H1 (cell line): ENCODE measurements around the gene ADH1A. TPM values are rescaled to one million over a fixed set of nuclear protein-coding genes. Genes with fewer than 3 reads are reported as not detected.

ENCODE experiments used
- CTCF ChIA-PET: fragments of 300-600 bp; sonication (Branson Sonifier 250); formaldehyde crosslinking; loops from one replicate; lab custom pipeline; 2021; ENCODE audit not compliant: partially characterized antibody; lab: Charles Lee
- POLR2A ChIA-PET: fragments of 300-600 bp; sonication (Branson Sonifier 250); formaldehyde crosslinking; loops from one replicate; lab custom pipeline; 2021; ENCODE audit warnings: inconsistent platforms; ENCODE audit not compliant: partially characterized antibody; lab: Charles Lee
- DNase-seq, 2 experiments: peaks; one replicate each; pipeline versions ENCODE4 v3.0.0 to v3.0.0-alpha.2; 2010 to 2022; ENCODE audit warnings: low spot score in 2 of 2, low read depth in 1 of 2, mixed read lengths in 1 of 2
- FAIRE-seq: peaks from 2 replicates; lab custom pipeline; 2011; peaks lifted over from hg19 to GRCh38; lab: Jason Lieb, UNC
- H2AFZ ChIP-seq: 2 replicates; pipeline ENCODE4 v1.8.1; 2012; ENCODE audit warnings: low read length, inconsistent platforms
- H2AK5ac ChIP-seq: 2 replicates; pipeline ENCODE4 v1.6.1; 2013; ENCODE audit warnings: low read depth, low read length
- H2BK120ac ChIP-seq: replicated peaks from 2 replicates; pipeline ENCODE3; 2013; ENCODE audit warnings: low read depth, low read length, inconsistent platforms
- H2BK12ac ChIP-seq: 2 replicates; pipeline ENCODE4 v1.6.1; 2013; ENCODE audit warnings: low read depth, low read length
- H2BK15ac ChIP-seq: 2 replicates; pipeline ENCODE4 v1.6.1; 2013; ENCODE audit warnings: low read length
- H2BK20ac ChIP-seq: 2 replicates; pipeline ENCODE4 v1.6.1; 2013; ENCODE audit warnings: low read length
- H2BK5ac ChIP-seq: 2 replicates; pipeline ENCODE4 v1.6.1; 2013; ENCODE audit warnings: low read depth, low read length
- H3K14ac ChIP-seq: 2 replicates; pipeline ENCODE4 v1.6.1; 2013; ENCODE audit warnings: inconsistent platforms; ENCODE audit not compliant: insufficient read length
- H3K18ac ChIP-seq: 2 replicates; pipeline ENCODE4 v1.6.1; 2013; ENCODE audit warnings: low read length; ENCODE audit errors: extremely low read depth
- H3K23ac ChIP-seq: 2 replicates; pipeline ENCODE4 v1.6.1; 2013; ENCODE audit warnings: inconsistent platforms; ENCODE audit not compliant: insufficient read length
- H3K23me2 ChIP-seq: 2 replicates; pipeline ENCODE4 v1.6.1; 2013; ENCODE audit warnings: low read depth, low read length
- H3K27ac ChIP-seq: 2 replicates; pipeline ENCODE4 v1.6.1; 2011; ENCODE audit warnings: low read depth, low read length, inconsistent platforms
- H3K27me3 ChIP-seq, 4 experiments: replicated peaks in 1 of 4; 1 replicate in 1 of 4; 2 replicates in 3 of 4; pipeline versions ENCODE4 v1.6.1 to v1.8.1; 2011 to 2013; ENCODE audit warnings: low read length in 3 of 4, mild to moderate bottlenecking in 3 of 4, inconsistent platforms in 2 of 4, mixed read lengths in 2 of 4, moderate library complexity in 1 of 4; ENCODE audit not compliant: control insufficient read depth in 3 of 4, insufficient read depth in 3 of 4; ENCODE audit errors: extremely low read depth in 1 of 4
- H3K36me3 ChIP-seq, 4 experiments: 2 replicates each; pipeline versions ENCODE4 v1.6.1 to v1.8.1; 2011 to 2013; ENCODE audit warnings: mild to moderate bottlenecking in 4 of 4, low read length in 3 of 4, moderate library complexity in 2 of 4, control low read depth in 1 of 4, inconsistent platforms in 1 of 4; ENCODE audit not compliant: insufficient read depth in 4 of 4, control insufficient read depth in 2 of 4
- H3K4ac ChIP-seq: replicated peaks from 2 replicates; pipeline ENCODE3; 2013; ENCODE audit warnings: low read length, low read depth, mixed read lengths, inconsistent platforms; ENCODE audit not compliant: insufficient read length
- H3K4me1 ChIP-seq, 4 experiments: replicated peaks in 1 of 4; 1 replicate in 1 of 4; 2 replicates in 3 of 4; pipeline versions ENCODE4 v1.6.1 to v1.8.1; 2011 to 2013; ENCODE audit warnings: low read length in 3 of 4, inconsistent platforms in 2 of 4, mixed read lengths in 1 of 4; ENCODE audit not compliant: insufficient read depth in 4 of 4, control insufficient read depth in 3 of 4
- H3K4me2 ChIP-seq, 2 experiments: 2 replicates each; pipeline versions ENCODE4 v1.6.1 to v1.8.1; 2011 to 2013; ENCODE audit warnings: low read depth in 2 of 2, low read length in 2 of 2, control low read depth in 1 of 2, inconsistent platforms in 1 of 2, mild to moderate bottlenecking in 1 of 2; ENCODE audit not compliant: insufficient read depth in 1 of 2
- H3K4me3 ChIP-seq, 4 experiments: fragments of 200-600, 300-600 bp in 1 of 4; sonication (generic), shearing (Covaris generic), sonication (Bioruptor Twin) in 1 of 4; 2 replicates each; pipeline versions ENCODE4 v1.5.1 to v1.8.1; 2011 to 2016; ENCODE audit warnings: low read length in 4 of 4, low read depth in 3 of 4, control low read depth in 2 of 4, inconsistent platforms in 2 of 4, mild to moderate bottlenecking in 2 of 4, mixed read lengths in 1 of 4, moderate library complexity in 1 of 4; ENCODE audit not compliant: insufficient read depth in 2 of 4; ENCODE audit errors: extremely low read depth in 1 of 4
- H3K56ac ChIP-seq: replicated peaks from 2 replicates; pipeline ENCODE3; 2013; ENCODE audit warnings: low read depth, mild to moderate bottlenecking, mixed read lengths, low read length, inconsistent platforms; ENCODE audit not compliant: insufficient read length
- H3K79me1 ChIP-seq: 2 replicates; pipeline ENCODE4 v1.6.1; 2013; ENCODE audit warnings: low read depth, low read length, control low read depth
- H3K79me2 ChIP-seq, 2 experiments: 2 replicates each; pipeline versions ENCODE4 v1.6.1 to v1.8.1; 2012 to 2013; ENCODE audit warnings: low read length in 2 of 2, mild to moderate bottlenecking in 2 of 2, inconsistent platforms in 1 of 2; ENCODE audit not compliant: insufficient read depth in 2 of 2, control insufficient read depth in 1 of 2
- H3K9ac ChIP-seq, 4 experiments: replicated peaks in 1 of 4; 1 replicate in 1 of 4; 2 replicates in 3 of 4; pipeline versions ENCODE4 v1.6.1 to v1.8.1; 2011 to 2013; ENCODE audit warnings: low read depth in 3 of 4, low read length in 3 of 4, control low read depth in 2 of 4, mild to moderate bottlenecking in 2 of 4, moderate library complexity in 2 of 4, inconsistent platforms in 1 of 4; ENCODE audit errors: extremely low read depth in 1 of 4
- H3K9me3 ChIP-seq, 2 experiments: 2 replicates each; pipeline versions ENCODE4 v1.6.1 to v1.8.1; 2012 to 2013; ENCODE audit warnings: mild to moderate bottlenecking in 2 of 2, moderate library complexity in 2 of 2, control low read depth in 1 of 2, inconsistent platforms in 1 of 2, low read depth in 1 of 2, low read length in 1 of 2, mixed read lengths in 1 of 2; ENCODE audit not compliant: insufficient read depth in 2 of 2
- H4K20me1 ChIP-seq, 2 experiments: replicated peaks in 1 of 2; 2 replicates each; pipeline versions ENCODE3 to v1.8.1; 2011 to 2013; ENCODE audit warnings: inconsistent platforms in 2 of 2, low read length in 2 of 2, mild to moderate bottlenecking in 1 of 2; ENCODE audit not compliant: insufficient read depth in 2 of 2, control insufficient read depth in 1 of 2
- H4K5ac ChIP-seq: 2 replicates; pipeline ENCODE4 v1.6.1; 2013; ENCODE audit warnings: low read length, low read depth, mixed read lengths, inconsistent platforms; ENCODE audit not compliant: insufficient read length
- H4K8ac ChIP-seq: 2 replicates; pipeline ENCODE4 v1.8.0; 2013; ENCODE audit warnings: mild to moderate bottlenecking, moderate library complexity, low read length, inconsistent platforms; ENCODE audit not compliant: insufficient read depth; ENCODE audit errors: extremely low read depth
- H4K91ac ChIP-seq: replicated peaks from 2 replicates; pipeline ENCODE3; 2013; ENCODE audit warnings: low read length, mixed read lengths, inconsistent platforms; ENCODE audit not compliant: insufficient read length
- ASH2L ChIP-seq: fragments of 200-600, 300-600 bp; sonication (generic); IDR thresholded peaks from one replicate; pipeline ENCODE4 v1.7.1; 2017; ENCODE audit warnings: low read length
- ATF3 ChIP-seq: IDR thresholded peaks from 2 replicates; pipeline ENCODE4 v1.6.1; 2011; ENCODE audit warnings: low read depth, mild to moderate bottlenecking, low read length; ENCODE audit not compliant: insufficient read depth
- BCL11A ChIP-seq, 2 experiments: IDR thresholded peaks; one replicate each; pipeline ENCODE4 v1.6.1; 2011; ENCODE audit warnings: low read depth in 2 of 2, low read length in 2 of 2, mild to moderate bottlenecking in 2 of 2
- EGR1 ChIP-seq: IDR thresholded peaks from 2 replicates; pipeline ENCODE4 v1.6.1; 2011; ENCODE audit warnings: low read depth, low read length, borderline replicate concordance
- EP300 ChIP-seq, 2 experiments: IDR thresholded peaks; 1 replicate in 1 of 2; 2 replicates in 1 of 2; pipeline ENCODE4 v1.6.1; 2011 to 2012; ENCODE audit warnings: low read depth in 2 of 2, low read length in 2 of 2, mild to moderate bottlenecking in 2 of 2, borderline replicate concordance in 1 of 2, inconsistent platforms in 1 of 2, moderate library complexity in 1 of 2
- HDAC6 ChIP-seq: IDR thresholded peaks from one replicate; pipeline ENCODE4 v1.7.1; 2012; ENCODE audit warnings: low read depth, mild to moderate bottlenecking, inconsistent platforms, low read length, moderate library complexity
- MAX ChIP-seq: IDR thresholded peaks from 2 replicates; pipeline ENCODE4 v1.6.1; 2012; ENCODE audit warnings: inconsistent platforms
- SIN3A ChIP-seq, 2 experiments: IDR thresholded peaks in 1 of 2; conservative IDR thresholded peaks in 1 of 2; 2 replicates each; pipeline ENCODE4 v1.6.1; 2011 to 2012; ENCODE audit warnings: low read length in 2 of 2, improper control_type of control experiment in 1 of 2, low read depth in 1 of 2, mild to moderate bottlenecking in 1 of 2
- SP2 ChIP-seq: IDR thresholded peaks from 2 replicates; pipeline ENCODE4 v1.6.1; 2012; ENCODE audit warnings: mild to moderate bottlenecking, low read length, inconsistent platforms
- USF2 ChIP-seq: IDR thresholded peaks from 2 replicates; pipeline ENCODE4 v1.6.1; 2011; ENCODE audit warnings: low read length, improper control_type of control experiment
- YY1 ChIP-seq: IDR thresholded peaks from 2 replicates; pipeline ENCODE4 v1.6.1; 2011; ENCODE audit warnings: low read depth, mild to moderate bottlenecking, low read length
- WGBS, 2 experiments: shearing (Covaris generic) in 1 of 2; methylation state at CpG; one replicate each; pipeline versions ENCODE4 v1.1.6 to v1.1.7; 2013 to 2015; ENCODE audit warnings: low lambda C conversion rate in 2 of 2, mixed read lengths in 2 of 2, inconsistent platforms in 1 of 2, low coverage in 1 of 2, missing lambda C conversion rate in 1 of 2; ENCODE audit not compliant: insufficient replicate concordance in 2 of 2, insufficient coverage in 1 of 2, insufficient read length in 1 of 2; ENCODE audit errors: extremely low coverage in 1 of 2, missing lambda C conversion rate in 1 of 2; 5-methylcytosine and 5-hydroxymethylcytosine counted together
- polyA plus RNA-seq, 7 experiments: library from polyadenylated mRNA; depleted of rRNA in 3 of 7; stranded (reverse) in 5 of 7; unstranded in 2 of 7; fragments of >200 nt in 5 of 7; fragments of 200-250 nt in 2 of 7; gene quantifications; 1 replicate in 5 of 7; 2 replicates in 1 of 7; 4 replicates in 1 of 7; pipeline versions ENCODE4 v1.2.1 to v1.2.3, GENCODE V29; 2011 to 2013; ENCODE audit warnings: missing spikeins in 2 of 7, mixed read lengths in 2 of 7
- total RNA-seq: library from RNA; stranded (reverse); fragmentation: NEBNext Ultra II Directional; extraction: Animal tissue kit (Norgen Biotek cat#: 25700); gene quantifications from 2 replicates; pipeline ENCODE4 v1.2.1, GENCODE V29; 2021

ADH1A gene
- total and polyA plus RNA-seq, 2 of the 8 experiments (the other 6 are each of a cell fraction or from before 2014, with no cell fraction given): not detected

- CTCF ChIA-PET: no interaction called here
- H3K36me3 ChIP-seq: 0 out of 8 replicates have a peak, but pooled peaks cover 0 to 3% (median 0%) of the 10 kb centered on the region in 4 experiments
- 98% methylated on average over 3 of the region's 3 CpGs; no CpG with 5 or more reads in 1 of the 2 experiments for WGBS, 2 experiments
- H2BK15ac ChIP-seq: no peak overlapping the region
- no peak overlapping the region for H2BK120ac ChIP-seq
- H3K18ac ChIP-seq: no peak overlapping the region
- H2AFZ ChIP-seq: no peak overlapping the region
- H3K4me2 ChIP-seq: no peak overlapping the region
- no peak overlapping the region for H3K56ac ChIP-seq
- H2BK12ac ChIP-seq: no peak overlapping the region
- POLR2A ChIA-PET: no interaction called here
- no peaks in the 10 kb centered on the region for H3K23me2 ChIP-seq
- H2BK20ac ChIP-seq: no peak overlapping the region
- no peaks in the 10 kb centered on the region for H3K27me3 ChIP-seq
- H4K20me1 ChIP-seq: no peaks in the 10 kb centered on the region
- no peak overlapping the region for H3K4me3 ChIP-seq
- no peak overlapping the region for H4K5ac ChIP-seq
- no peaks in the 10 kb centered on the region for H3K79me2 ChIP-seq
- H3K79me1 ChIP-seq: no peaks in the 10 kb centered on the region
- no peak overlapping the region for H3K9ac ChIP-seq
- H3K23ac ChIP-seq: no peak overlapping the region
- H4K91ac ChIP-seq: no peak overlapping the region
- peaks cover 2 to 13% of the 10 kb centered on the region in 2 experiments; a peak in 2 of 4 replicates for H3K9me3 ChIP-seq
- no peak overlapping the region for H4K8ac ChIP-seq
- no peak overlapping the region for H3K14ac ChIP-seq
- no peaks in the 10 kb centered on the region for H3K4me1 ChIP-seq
- H2AK5ac ChIP-seq: no peak overlapping the region
- H3K4ac ChIP-seq: no peak overlapping the region
- H3K27ac ChIP-seq: no peak overlapping the region
- no peak for TF ChIP-seq HDAC6
- TF ChIP-seq BCL11A (IDR thresholded peaks at IDR 0.05; ENCODE audit: low read depth in 2 of 2, low read length in 2 of 2): no peak
- TF ChIP-seq SP2: no peak
- TF ChIP-seq YY1: no peak
- no peak for TF ChIP-seq EP300 (IDR thresholded peaks at IDR 0.05; ENCODE audit: borderline replicate concordance in 1 of 2, low read depth in 2 of 2, low read length in 2 of 2)
- no peak for TF ChIP-seq SIN3A (conservative IDR thresholded peaks at IDR 0.05 in 1 of 2, IDR thresholded peaks at IDR 0.05 in 1 of 2; ENCODE audit: low read depth in 1 of 2, low read length in 2 of 2)
- no peak for TF ChIP-seq EGR1
- TF ChIP-seq ASH2L: no peak
- TF ChIP-seq USF2: no peak
- TF ChIP-seq ATF3: no peak
- no peak for TF ChIP-seq MAX
- H2BK5ac ChIP-seq: no peak overlapping the region
- FAIRE-seq (no peak), DNase-seq (no peak)
Measured at GRCh38 chr4:99330648-99331047, 39.9 kb upstream of the ADH1A start.
